Cerebellar nuclear complex (tissue), 1 donor: ENCODE measurements around the gene PFKFB3.
"Not testable (repeated sequence)": the region's sequence is repeated elsewhere in the genome, so short reads cannot be mapped to it uniquely, and the experiment has no call there.

ENCODE experiments used
- DNase-seq, 2 experiments: peaks; one replicate each; lab custom pipeline; 2025; lab: John Stamatoyannopoulos, UW

PFKFB3 gene

DNA sequence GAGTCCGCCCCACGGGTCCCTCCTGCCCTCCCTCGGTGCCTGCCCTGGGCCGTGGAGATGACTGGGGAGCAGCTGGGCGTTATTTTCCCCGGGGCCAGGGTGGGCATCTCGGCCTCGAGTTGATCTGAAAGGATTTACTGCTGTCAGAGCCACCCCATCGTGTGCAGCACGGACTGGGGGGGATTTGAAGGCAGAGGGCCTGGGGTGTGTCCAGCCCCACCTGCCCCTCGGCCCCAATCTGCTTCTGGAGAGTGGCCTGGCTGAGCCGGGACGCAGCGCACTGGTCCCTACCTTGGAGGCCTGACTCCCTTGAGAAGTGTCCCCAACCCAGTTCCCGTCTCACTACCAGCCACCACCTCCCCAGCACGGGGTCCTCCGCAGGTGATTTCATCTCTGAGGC, 24.2 kb upstream of the PFKFB3 start:
- DNase-seq = no peak

DNA sequence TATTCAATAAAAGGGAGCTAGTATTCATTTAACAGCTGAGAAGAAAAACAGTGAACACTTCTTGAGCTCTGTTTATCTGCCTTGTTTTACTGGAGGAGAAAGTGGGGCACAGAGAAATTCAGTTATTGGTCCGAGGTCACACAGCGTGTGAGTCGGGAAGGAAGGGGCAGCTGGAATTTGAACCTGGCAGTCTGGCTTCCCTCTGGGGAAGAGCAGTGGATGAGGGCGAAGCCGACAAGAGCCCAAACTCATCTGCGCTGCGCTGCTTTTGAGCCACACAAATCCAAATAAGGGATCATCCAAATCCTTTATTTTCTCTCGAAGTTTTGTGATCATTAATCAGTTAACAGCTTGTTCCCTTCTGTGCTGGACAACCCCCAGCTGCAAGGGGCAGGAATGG, 23.7 kb upstream of the PFKFB3 start:
- no peak for DNase-seq

DNA sequence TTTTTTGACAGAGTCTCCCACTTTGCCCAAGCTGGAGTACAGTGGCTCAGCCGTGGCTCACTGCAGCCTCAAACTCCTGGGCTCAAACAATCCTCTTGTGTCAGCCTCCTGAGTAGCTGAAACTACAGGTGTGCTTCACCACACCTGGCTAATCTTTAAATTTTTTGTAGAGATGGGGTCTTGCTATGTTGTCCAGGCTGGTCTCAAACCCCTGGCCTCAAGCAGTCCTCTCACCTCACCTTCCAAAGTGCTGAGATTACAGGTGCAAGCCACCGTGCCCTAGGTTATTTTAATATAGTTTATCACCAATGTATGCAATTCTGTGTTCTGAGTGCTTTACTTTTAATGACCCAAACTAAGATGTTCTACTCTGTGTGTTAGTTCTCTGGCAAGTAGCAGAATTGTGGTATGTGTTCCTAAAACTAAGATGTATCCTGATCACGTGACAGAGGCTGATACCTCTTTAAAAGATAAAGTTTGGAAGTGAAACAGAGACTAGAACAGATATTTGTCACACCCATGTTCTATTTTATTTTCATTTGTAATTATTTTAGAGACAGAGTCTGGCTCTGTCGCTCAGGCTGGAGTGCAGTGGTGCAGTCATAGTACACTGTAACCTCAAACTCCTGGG, 22.1 kb upstream of the PFKFB3 start:
- DNase-seq = no peak

DNA sequence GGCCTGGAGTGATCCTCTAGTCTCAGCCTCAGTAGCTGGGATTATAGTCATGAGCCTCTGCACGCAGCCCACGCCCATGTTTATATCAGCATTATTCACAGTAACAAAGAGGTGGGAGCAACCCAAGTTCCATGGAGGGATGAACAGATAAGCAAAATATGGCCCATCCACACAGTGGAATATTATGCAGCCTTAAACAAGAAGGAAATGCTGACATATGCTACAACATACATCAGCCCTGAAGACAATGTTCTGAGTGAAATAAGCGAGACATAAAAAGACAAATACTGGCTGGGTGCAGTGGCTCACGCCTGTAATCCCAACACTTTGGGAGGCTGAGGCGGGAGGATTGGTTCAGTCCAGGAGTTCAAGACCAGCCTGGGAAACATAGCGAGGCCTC, 21.5 kb upstream of the PFKFB3 start:
- DNase-seq = no peak

DNA sequence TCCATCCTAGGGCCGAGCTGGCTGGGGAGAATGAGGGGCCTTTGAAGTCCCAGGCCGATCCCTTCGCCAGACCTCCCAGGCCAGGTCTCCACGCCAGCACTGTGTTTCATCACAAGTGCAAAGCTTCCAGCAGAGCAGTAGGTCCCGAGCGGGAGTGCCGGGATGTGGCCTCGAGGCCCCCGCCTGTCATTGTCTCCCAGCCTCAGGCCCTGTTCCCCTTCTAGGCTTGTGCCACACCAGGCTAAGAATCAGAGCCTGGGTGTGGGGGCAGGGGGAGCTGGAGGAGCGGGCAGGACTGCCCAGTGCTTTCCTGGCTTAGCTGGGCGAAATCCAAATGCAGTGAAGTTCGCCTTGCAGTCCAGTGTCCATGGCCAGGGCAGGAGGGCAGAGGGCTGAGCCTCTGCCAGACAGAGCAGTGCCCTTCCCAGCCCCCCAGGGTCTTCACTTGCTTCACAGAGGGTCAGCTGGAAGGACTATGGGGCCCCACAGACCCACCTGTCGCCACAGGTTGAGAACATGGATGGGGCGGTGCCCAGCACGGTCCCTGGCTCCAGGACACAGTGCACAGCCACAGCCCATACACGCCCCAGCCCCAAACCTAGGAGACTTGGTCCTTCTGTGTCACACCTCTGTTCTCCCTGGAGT, 20.2 kb upstream of the PFKFB3 start:
- no peak for DNase-seq

DNA sequence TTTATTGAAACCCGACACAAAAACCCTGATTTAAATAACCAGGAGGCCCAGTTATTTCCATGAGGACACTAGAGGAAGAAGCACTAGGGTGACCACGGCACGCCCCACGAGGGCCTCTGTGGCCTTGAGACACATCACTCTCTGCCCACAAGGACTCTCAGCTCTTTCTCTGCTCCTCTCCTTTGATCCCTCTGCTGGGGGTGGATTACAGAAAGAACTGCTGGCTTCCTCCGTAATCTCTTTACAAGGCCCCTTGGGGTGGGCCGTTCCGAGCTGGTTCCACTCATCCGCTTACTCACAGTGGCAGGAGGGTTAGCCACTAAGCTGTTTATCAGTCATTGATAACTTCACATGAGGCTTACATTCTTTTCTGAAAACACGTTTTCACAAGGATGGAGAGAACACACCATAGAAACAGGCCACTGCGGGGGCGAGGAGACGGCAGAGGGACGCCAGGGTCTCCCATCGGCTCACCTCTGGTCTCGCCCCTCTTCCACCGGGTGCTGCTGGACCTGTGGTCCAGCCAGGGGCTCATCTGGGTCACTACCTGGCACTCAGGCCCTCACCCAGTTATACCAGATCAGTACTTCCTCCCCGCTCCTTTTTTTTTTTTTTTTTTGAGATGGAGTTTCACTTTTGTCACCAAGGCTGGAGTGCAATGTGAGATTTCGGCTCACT, 17.6 kb upstream of the PFKFB3 start:
- no peak for DNase-seq

DNA sequence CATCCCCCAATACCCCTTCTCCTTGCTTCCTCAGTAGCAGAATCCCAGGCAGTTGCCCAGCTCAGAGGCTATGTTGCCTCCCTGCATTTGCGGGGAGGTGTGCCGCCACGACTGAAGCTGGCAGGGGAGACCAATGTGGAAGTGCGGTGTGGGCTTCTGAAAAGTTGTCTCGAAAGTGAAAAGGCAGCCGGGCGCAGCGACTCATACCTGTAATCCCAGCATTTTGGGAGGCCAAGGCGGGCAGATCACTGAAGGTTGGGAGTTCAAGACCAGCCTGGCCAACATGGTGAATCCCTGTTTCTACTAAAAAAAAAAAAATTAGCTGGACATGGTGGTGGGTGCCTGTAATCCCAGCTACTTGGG, 15.9 kb upstream of the PFKFB3 start:
- DNase-seq = no peak

DNA sequence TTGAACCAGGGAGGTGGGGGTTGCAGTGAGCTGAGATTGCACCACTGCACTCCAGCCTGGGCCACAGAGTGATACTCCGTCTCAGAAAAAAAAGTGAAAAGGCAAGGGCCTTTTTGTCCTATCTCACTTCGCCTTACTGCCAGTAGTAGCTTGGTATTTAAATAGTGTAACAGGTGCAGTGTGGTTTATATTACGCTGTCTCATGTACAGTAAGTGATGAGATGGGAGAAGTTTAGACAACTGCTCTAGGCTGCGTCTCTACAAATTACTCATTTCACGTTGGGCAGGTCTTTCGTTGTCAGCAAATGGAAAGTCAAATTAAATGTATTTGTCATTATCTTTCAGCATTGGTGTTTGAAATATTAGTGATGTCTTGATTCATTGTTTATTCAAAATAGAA, 15.5 kb upstream of the PFKFB3 start:
- DNase-seq = no peak

DNA sequence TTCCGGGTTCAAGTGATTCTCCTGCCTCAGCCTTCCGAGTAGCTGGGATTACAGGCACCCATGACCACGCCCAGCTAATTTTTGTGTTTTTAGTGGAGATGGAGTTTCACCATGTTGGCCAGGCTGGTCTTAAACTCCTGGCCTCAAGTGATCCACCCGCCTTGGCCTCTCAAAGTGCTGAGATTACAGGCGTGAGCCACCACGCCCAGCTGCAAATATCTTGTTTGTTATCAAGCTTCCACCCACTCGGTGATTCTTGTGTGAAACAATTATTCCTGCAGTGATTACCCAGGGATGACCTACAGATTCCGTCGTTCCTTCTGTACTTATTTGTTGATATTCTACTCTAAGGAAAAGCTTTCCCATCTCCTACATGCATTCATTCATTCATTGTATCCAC, 12.7 kb upstream of the PFKFB3 start:
- DNase-seq = not testable (repeated sequence)

DNA sequence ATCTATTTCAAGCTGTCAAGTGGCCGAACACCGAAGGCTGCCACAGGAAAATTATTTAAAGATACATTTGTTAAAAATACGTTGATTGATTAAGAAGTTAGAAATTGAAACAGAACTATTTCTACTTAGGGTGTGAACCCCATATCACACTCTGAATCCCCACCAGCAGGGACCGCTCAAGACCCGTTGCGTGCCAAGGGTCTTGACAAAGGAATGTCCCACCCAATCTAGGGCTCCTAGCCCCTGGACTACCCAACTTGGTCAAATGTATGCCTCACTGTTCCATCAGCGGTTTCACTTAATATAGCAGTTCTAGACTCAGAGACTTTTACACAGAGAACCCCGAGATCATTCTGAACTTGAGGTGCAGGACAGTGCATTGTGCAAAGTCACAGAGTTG, 11.6 kb upstream of the PFKFB3 start:
- DNase-seq = no peak

DNA sequence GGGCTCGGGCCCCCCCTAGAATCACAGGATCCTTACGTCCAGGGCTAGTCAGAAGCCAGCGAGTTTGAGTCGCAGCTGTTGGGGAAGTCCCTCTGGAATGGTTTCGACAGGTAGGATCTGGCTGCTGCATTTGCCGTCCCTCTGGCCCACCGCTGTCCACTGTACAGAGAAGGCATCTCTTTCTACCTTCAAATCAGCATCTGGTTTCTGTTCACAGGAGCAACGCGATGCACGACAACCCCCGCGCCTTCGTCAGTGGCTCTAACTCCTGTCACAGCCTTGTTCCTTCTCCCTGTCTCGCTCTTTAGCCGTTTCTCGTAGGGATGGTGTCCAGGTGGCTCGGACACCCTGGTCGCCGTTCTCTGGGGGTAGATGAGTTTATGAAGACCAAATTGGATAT, 11.2 kb upstream of the PFKFB3 start:
- DNase-seq = no peak

DNA sequence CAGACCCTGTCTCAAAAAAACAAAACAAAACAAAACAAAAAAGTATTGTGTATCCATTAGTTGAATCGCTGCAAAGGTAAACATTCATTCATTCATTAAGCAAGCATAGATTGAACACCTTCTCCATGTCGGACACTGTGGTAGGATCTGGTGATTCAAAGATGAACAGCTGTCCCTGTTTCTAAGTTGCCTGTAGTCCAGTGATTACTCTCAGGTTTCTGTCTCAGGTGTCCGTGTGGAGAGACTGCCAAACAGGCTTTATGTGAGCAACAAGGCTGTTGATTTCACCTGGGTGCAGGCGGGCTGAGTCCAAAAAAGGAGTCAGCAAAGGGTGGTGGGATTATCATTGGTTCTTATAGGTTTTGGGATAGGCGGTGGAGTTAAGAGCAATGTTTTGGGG, 9.4 kb upstream of the PFKFB3 start:
- DNase-seq = not testable (repeated sequence)

DNA sequence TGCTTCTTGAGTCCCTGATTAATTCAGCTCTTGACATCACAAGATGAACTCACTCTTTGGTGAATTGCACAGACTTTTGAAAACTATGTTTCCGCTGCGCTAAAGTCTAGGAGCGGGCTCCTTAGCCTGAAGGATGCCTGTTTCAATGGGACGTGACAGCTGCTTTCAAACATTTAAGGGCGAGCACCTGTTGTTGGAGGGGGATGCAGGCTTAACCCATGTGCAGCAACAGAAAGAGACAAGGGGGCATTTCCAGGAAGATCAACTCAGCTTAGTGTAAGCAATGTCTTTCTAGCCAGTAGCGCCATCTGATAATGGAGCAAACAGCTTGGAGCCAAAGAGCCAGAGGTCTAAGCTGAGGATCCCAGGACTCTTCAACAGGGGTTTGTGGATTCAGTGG, 8.4 kb upstream of the PFKFB3 start:
- no peak for DNase-seq

DNA sequence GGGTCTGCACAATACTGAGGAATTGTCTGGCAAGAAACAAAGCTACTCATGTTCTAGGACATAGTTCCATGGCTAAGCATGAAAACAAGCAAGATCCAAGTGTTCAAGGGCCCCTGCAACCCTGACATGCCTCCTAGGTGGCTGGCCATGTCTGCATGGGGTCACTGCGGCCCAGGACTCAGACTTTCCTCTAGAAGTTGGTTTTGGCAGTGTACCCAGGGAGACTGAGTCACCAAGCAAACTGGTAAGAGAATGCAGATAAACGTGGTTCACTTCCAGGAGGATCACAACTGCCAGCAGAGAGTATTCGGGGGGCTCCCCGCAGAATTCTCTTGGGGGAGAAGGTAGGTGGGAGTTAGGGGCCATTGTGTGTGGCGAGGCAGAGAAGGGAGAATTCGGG, 7.4 kb upstream of the PFKFB3 start:
- no peak for DNase-seq

DNA sequence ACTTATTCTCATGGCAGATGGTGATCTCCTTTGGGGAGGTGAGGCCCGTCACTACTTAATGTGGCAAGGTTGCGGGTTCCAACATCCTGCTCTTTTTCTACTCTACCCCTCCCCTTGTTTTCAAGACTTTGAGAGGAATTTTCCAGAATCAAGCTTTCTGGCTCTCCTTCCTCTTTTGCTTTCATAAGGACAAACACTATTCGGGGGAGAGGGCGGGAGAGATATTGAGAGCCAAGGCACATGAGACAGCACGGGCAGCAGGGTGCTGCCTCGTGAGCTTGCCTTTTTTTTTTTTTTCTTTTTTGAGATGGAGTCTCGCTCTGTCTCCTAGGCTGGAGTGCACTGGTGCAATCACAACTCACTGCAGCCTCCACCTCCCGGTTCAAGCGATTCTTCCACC, 6.9 kb upstream of the PFKFB3 start:
- DNase-seq = no peak

DNA sequence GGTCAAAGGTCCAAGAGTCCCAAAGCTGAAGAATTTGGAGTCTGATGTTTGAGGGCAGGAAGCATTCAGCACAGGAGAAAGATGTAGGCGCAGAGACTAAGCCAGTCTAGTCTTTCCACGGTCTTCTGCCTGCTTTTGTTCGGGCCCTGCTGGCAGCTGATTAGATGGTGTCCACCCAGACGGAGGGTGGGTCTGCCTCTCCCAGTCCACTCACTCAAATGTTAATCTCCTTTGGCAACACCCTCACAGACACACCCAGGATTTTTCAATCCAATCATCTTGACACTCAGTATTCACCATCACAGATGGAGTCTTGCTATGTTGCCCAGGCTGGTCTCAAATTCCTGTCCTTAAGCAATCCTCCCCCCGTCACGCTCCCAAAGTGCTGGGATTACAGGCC, 6.2 kb upstream of the PFKFB3 start:
- not testable (repeated sequence) for DNase-seq

DNA sequence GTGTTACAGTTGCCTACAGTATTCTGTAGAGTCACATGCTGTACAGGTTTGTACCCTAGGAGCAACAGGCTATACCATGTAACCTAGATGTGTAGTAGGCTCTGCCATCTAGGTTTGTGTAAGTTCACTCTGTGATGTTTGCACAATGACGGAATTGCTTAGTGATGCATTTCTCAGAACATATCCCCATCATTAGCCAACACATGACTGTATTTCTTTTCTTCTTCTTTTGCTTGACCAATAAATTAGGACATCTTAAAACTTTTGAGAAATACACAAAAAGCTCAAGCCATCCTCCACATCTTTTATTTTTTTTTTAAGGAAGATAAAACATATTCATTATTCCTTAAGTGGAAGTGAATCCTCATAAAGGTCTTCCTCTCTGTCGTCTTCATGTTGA, 5.4 kb upstream of the PFKFB3 start:
- DNase-seq = no peak

DNA sequence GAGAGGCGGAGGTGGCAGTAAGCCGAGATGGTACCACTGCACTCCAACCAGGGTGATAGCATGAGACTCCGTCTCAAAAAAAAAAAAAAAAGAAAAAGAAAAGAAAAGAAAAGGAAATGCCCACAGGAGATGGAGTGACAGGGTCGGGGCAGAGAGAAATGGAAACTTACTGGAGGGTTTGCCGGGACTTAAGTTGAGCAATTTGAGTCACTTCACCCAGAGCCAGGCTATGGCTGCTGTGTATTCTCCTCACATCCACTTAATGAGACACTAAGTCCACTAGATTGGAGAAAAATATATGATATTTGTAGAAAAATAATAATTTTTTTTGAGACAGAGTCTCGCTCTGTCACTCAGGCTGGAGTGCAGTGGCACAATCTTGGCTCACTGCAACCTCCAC, 4.6 kb upstream of the PFKFB3 start:
- DNase-seq = no peak

DNA sequence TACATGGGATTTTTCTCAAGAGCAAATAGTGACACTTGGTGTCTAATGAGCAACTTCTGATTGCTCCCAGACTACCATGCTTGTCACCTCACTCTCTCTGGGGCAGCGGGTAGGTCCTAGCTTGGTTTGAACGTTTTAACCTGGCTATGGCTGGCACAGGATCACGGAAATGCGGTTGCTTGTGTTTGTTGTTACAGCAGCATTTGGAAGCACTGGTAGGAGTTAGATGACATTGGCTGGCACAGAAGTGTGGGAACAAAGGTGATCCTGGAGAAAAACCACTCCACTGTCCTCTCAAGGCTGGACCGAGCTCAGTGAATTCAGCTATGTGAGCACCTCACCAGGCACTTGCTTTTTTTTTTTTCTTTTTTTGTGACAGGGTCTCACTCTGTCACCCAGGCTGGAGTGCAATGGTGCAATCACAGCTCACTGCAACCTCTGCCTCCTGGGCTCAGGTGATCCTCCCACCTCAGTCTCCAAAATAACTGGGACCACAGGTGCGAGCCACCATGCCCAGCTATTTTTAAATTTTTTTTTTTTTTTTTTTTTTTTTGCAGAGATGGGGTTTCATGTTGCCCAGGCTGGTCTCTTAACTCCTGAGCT, 3.5 kb upstream of the PFKFB3 start:
- DNase-seq = no peak

DNA sequence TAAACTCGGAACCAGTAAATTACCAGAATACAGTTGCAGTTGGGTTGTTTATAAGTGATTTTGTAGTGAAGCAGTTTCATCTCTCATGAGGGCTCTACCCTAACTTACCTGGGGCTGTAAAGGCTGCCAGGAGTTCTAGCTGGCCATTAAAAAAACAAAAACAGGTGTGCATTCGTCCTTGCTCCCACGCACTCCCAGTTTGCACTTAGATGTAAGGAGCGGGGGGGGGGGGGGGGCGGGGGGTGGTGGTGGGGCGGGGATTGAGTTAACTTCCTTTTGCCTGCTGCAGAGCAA, 2.3 kb upstream of the PFKFB3 start:
- no peak for DNase-seq

DNA sequence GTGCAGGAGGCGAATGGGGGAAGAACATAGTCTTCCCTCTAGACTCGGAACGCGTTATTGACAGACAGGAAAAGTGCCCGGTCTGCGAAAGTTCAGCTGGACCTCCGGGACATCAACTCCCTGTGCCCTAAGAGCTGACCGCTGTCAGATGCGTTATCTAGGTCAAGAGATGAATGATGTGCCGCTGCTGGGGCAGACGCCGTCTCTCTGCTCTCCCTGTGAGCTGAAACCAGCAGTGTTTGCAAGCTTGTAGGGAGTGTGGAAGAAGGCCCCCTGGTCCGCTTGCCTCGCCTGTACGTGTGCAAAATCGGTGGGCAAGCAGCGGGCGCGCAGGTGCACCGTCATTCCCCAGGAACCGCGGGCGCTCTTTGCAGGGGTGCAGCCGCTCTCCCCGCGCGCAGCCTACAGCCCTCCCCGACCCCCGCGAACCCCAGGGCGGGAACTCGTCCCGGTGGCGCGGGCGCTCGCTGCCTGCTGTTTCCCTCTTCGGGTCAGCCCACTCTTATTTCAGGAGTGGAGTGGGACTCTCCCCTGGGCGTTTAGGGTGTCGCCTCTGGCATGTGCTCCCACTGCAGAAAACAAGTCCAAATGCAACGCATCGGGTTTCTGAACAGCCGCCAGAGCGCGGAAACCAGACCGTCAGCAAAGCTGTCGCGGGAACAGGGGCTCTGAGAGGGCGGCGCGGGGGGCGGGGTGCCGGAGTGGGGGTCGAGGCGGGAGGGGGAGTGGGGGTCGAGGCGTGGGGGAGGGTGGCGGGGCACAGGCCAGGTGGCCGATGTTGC, 1.8 kb upstream of the PFKFB3 start:
- DNase-seq = no peak

DNA sequence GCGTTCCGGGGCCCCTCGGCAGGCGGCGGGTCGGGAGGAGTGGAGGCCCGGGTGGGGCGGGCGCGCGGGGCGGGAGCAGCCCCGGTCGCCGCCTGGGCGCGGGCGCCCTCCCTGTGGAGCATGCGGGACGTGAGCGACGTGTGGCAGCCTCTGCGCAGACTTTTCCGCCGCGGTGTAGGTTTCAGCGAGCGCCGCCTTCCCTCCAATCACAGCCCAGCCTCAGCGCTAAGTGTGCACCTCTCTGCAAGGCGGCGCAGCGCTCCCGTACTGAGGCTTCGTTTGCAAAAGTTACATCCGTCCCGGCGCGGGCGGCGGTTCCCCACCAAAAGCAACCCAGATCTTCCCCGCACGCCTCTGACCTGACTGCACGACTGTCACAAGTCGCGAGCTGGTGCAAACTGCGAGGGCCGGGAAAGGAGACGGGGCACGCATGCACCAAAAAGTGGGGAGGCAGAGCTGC, 1.2 kb upstream of the PFKFB3 start:
- no peak for DNase-seq
